Activated CD4-positive, alpha-beta T cell treated with anti-CD3 and anti-CD28 coated beads, Interleukin-2, amount 10 ng/mL, durations not matched to agents 24 days and 14 days (primary cell): ENCODE data around the gene MMP14. TPM values are rescaled to one million over a fixed set of nuclear protein-coding genes. Genes with fewer than 3 reads are reported as not detected.

Source experiments
- DNase-seq: peaks from one replicate; pipeline ENCODE4 v3.0.0; 2022
- H3K27ac Mint-ChIP-seq: one replicate; pipeline ENCODE4 v1.8.0; 2022; ENCODE audit warnings: mild to moderate bottlenecking, mixed read lengths
- H3K27me3 Mint-ChIP-seq: one replicate; pipeline ENCODE4 v1.8.0; 2022; ENCODE audit warnings: mixed read lengths
- H3K36me3 Mint-ChIP-seq: one replicate; pipeline ENCODE4 v1.8.0; 2022; ENCODE audit warnings: low read depth, mild to moderate bottlenecking, mixed read lengths
- H3K4me1 Mint-ChIP-seq: one replicate; pipeline ENCODE4 v1.8.0; 2021; ENCODE audit warnings: mixed read lengths
- H3K4me3 Mint-ChIP-seq: one replicate; pipeline ENCODE4 v1.8.0; 2022; ENCODE audit warnings: mild to moderate bottlenecking, moderate library complexity, mixed read lengths
- H3K9me3 Mint-ChIP-seq: one replicate; pipeline ENCODE4 v1.8.0; 2021; ENCODE audit warnings: mixed read lengths
- intact Hi-C: fragments of 100-400 bp; cut with micrococcal nuclease; formaldehyde crosslinking; loops from one replicate; pipeline ENCODE4 v1.15.1; 2023
- total RNA-seq: library from RNA; stranded (reverse); gene quantifications from 2 replicates; pipeline ENCODE4 v1.2.3, GENCODE V29; 2022

MMP14 gene
- total RNA-seq, 1 donor from 2014 or later = 3.2 TPM

DNA sequence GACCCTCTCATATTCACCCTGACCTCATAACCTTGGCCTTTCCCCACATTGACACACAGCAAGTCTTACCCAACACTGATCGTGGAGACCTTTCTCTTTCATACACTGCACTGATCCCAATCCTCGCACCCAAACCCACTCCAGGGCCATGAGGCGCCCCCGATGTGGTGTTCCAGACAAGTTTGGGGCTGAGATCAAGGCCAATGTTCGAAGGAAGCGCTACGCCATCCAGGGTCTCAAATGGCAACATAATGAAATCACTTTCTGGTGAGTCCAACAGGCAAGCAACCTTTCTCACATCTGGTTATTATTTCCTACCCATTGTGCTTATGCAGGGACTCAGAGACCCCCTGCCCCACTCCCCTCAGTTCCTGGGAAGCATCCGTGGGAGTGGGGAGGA lies 5.4 kb downstream of the MMP14 start:
- intact Hi-C loops = no loop called here
- no peak for DNase-seq
- H3K36me3 Mint-ChIP-seq = peaks cover 4% of the 10 kb centered on the region
- H3K4me3 Mint-ChIP-seq = no peak overlapping the region
- H3K4me1 Mint-ChIP-seq = peaks cover 7% of the 10 kb centered on the region
- H3K27ac Mint-ChIP-seq = no peak overlapping the region
- H3K9me3 Mint-ChIP-seq = no peaks in the 10 kb centered on the region
- peaks cover 10% of the 10 kb centered on the region for H3K27me3 Mint-ChIP-seq

GRCh38 chr14:22842211-22843122 lies 6.1 kb downstream of the MMP14 start:
- Mint-ChIP-seq H3K36me3 (no peaks in the 10 kb centered on the region), H3K4me1 (peaks cover 4% of the 10 kb centered on the region), H3K27ac (no peak overlapping the region), H3K4me3 (no peak overlapping the region), H3K9me3 (no peaks in the 10 kb centered on the region), H3K27me3 (peaks cover 6% of the 10 kb centered on the region)
- no peak for DNase-seq
- intact Hi-C loops = no loop called here

DNA sequence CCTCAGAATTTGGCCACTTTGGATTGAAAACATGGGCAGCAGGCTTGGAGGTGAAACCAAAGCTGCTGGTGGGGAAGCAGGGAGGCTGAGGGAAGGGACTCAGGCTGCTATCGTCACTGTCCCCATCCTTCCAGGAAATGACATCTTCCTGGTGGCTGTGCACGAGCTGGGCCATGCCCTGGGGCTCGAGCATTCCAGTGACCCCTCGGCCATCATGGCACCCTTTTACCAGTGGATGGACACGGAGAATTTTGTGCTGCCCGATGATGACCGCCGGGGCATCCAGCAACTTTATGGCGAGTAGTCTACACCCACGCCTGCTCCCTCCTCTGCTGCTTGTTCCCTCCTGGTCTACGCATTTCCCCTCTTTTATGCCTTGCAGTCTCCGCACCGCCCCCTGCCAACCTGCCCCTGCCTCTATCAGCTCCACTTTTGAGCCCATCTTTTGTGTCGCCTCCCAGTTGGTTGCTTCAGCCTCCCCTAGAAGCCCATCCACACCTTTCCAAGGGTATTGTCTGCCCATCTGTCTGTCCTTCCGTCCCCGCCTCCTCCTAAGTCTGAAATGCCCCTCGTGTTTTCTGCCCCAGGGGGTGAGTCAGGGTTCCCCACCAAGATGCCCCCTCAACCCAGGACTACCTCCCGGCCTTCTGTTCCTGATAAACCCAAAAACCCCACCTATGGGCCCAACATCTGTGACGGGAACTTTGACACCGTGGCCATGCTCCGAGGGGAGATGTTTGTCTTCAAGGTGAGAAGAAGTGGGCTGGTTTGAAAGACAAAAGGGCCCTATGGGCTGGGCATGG lies 6.9 kb downstream of the MMP14 start:
- peaks cover 2% of the 10 kb centered on the region for H3K27me3 Mint-ChIP-seq
- H3K9me3 Mint-ChIP-seq = no peaks in the 10 kb centered on the region
- no peak overlapping the region for H3K27ac Mint-ChIP-seq
- peaks cover 2% of the 10 kb centered on the region for H3K4me1 Mint-ChIP-seq
- H3K4me3 Mint-ChIP-seq = no peak overlapping the region
- no peak for DNase-seq
- intact Hi-C loops = no loop called here
- H3K36me3 Mint-ChIP-seq = no peaks in the 10 kb centered on the region

- intact Hi-C loops = no loop called here
- Mint-ChIP-seq H3K36me3 (no peaks in the 10 kb centered on the region), H3K4me1 (no peaks in the 10 kb centered on the region), H3K27ac (no peak overlapping the region), H3K4me3 (no peak overlapping the region), H3K9me3 (no peaks in the 10 kb centered on the region), H3K27me3 (peaks cover 5% of the 10 kb centered on the region)
- no peak for DNase-seq
These were observed 8.1 kb downstream of the MMP14 start for GRCh38 chr14:22844221-22845102.

- H3K4me3 Mint-ChIP-seq = no peak overlapping the region
- H3K27me3 Mint-ChIP-seq = peaks cover 5% of the 10 kb centered on the region
- no peaks in the 10 kb centered on the region for H3K9me3 Mint-ChIP-seq
- no peaks in the 10 kb centered on the region for H3K36me3 Mint-ChIP-seq
- H3K27ac Mint-ChIP-seq = no peak overlapping the region
- no peak for DNase-seq
- intact Hi-C loops = no loop called here
- no peaks in the 10 kb centered on the region for H3K4me1 Mint-ChIP-seq
These were observed 8.7 kb downstream of the MMP14 start for GRCh38 chr14:22845103-22845394.

DNA sequence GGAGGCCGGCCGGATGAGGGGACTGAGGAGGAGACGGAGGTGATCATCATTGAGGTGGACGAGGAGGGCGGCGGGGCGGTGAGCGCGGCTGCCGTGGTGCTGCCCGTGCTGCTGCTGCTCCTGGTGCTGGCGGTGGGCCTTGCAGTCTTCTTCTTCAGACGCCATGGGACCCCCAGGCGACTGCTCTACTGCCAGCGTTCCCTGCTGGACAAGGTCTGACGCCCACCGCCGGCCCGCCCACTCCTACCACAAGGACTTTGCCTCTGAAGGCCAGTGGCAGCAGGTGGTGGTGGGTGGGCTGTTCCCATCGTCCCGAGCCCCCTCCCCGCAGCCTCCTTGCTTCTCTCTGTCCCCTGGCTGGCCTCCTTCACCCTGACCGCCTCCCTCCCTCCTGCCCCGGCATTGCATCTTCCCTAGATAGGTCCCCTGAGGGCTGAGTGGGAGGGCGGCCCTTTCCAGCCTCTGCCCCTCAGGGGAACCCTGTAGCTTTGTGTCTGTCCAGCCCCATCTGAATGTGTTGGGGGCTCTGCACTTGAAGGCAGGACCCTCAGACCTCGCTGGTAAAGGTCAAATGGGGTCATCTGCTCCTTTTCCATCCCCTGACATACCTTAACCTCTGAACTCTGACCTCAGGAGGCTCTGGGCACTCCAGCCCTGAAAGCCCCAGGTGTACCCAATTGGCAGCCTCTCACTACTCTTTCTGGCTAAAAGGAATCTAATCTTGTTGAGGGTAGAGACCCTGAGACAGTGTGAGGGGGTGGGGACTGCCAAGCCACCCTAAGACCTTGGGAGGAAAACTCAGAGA lies 9.6 kb downstream of the MMP14 start:
- no peak overlapping the region for H3K27ac Mint-ChIP-seq
- no peaks in the 10 kb centered on the region for H3K9me3 Mint-ChIP-seq
- H3K4me1 Mint-ChIP-seq = peaks cover under 1% of the 10 kb centered on the region
- no peak overlapping the region for H3K4me3 Mint-ChIP-seq
- intact Hi-C loops = no loop called here
- H3K36me3 Mint-ChIP-seq = no peaks in the 10 kb centered on the region
- H3K27me3 Mint-ChIP-seq = peaks cover 5% of the 10 kb centered on the region
- DNase-seq = no peak

DNA sequence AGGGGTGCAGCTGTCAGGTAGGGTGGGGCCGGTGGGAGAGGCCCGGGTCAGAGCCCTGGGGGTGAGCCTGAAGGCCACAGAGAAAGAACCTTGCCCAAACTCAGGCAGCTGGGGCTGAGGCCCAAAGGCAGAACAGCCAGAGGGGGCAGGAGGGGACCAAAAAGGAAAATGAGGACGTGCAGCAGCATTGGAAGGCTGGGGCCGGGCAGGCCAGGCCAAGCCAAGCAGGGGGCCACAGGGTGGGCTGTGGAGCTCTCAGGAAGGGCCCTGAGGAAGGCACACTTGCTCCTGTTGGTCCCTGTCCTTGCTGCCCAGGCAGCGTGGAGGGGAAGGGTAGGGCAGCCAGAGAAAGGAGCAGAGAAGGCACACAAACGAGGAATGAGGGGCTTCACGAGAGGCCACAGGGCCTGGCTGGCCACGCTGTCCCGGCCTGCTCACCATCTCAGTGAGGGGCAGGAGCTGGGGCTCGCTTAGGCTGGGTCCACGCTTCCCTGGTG lies 10.5 kb downstream of the MMP14 start:
- Mint-ChIP-seq H3K27ac (no peak overlapping the region), H3K4me1 (peaks cover 9% of the 10 kb centered on the region), H3K4me3 (no peak overlapping the region), H3K9me3 (no peaks in the 10 kb centered on the region), H3K36me3 (no peaks in the 10 kb centered on the region), H3K27me3 (peaks cover 5% of the 10 kb centered on the region)
- intact Hi-C loops = no loop called here
- DNase-seq = no peak

GRCh38 chr14:22847661-22848341 lies 11.4 kb downstream of the MMP14 start:
- Mint-ChIP-seq H3K36me3 (no peaks in the 10 kb centered on the region), H3K27ac (no peak overlapping the region), H3K4me3 (no peak overlapping the region), H3K4me1 (peaks cover 10% of the 10 kb centered on the region), H3K27me3 (peaks cover 5% of the 10 kb centered on the region), H3K9me3 (no peaks in the 10 kb centered on the region)
- no peak for DNase-seq
- intact Hi-C loops = no loop called here

GRCh38 chr14:22848351-22849164 lies 12.2 kb downstream of the MMP14 start:
- Mint-ChIP-seq H3K27me3 (peaks cover 5% of the 10 kb centered on the region), H3K27ac (peak overlapping the region; percentile 34)
- intact Hi-C loops = no loop called here

GRCh38 chr14:22849212-22849819 lies 12.9 kb downstream of the MMP14 start:
- no peak for DNase-seq
- intact Hi-C loops = no loop called here
- Mint-ChIP-seq H3K4me3 (no peak overlapping the region), H3K9me3 (no peaks in the 10 kb centered on the region), H3K4me1 (peaks cover 19% of the 10 kb centered on the region), H3K27ac (no peak overlapping the region), H3K36me3 (no peaks in the 10 kb centered on the region), H3K27me3 (peaks cover 5% of the 10 kb centered on the region)

More at GRCh38 chr14:22848351-22849164, 12.2 kb downstream of the MMP14 start:
- Mint-ChIP-seq H3K4me3 (no peak overlapping the region), H3K9me3 (no peaks in the 10 kb centered on the region), H3K4me1 (peaks cover 17% of the 10 kb centered on the region), H3K36me3 (no peaks in the 10 kb centered on the region)
- DNase-seq = no peak

- no peak overlapping the region for H3K4me3 Mint-ChIP-seq
- H3K27ac Mint-ChIP-seq = peak overlapping the region; percentile 48
- H3K4me1 Mint-ChIP-seq = peaks cover 28% of the 10 kb centered on the region
- H3K27me3 Mint-ChIP-seq = peaks cover 8% of the 10 kb centered on the region
- H3K9me3 Mint-ChIP-seq = no peaks in the 10 kb centered on the region
- peak; percentile 75 for DNase-seq
- H3K36me3 Mint-ChIP-seq = no peaks in the 10 kb centered on the region
- intact Hi-C loops = loop anchor here (5.0 to 10.0 kb wide), 2 partner anchors 264 to 936 kb away; partner anchors contain the start of gene DAD1
These were observed 14.8 kb downstream of the MMP14 start for GRCh38 chr14:22850944-22851764.
